BE2C (cell line): ENCODE results near the gene ANK3.

Source experiments
- DNase-seq: peaks from one replicate; pipeline ENCODE4 v3.0.0-alpha.2; 2020
- H3K27me3 ChIP-seq: fragments of 250-450 bp; sonication (Bioruptor Pico); 2 replicates; pipeline ENCODE4 v1.5.1; 2020; ENCODE audit warnings: mild to moderate bottlenecking
- H3K36me3 ChIP-seq: fragments of 250-450 bp; sonication (Bioruptor Pico); 2 replicates; pipeline ENCODE4 v1.5.1; 2020; ENCODE audit warnings: mild to moderate bottlenecking
- H3K4me1 ChIP-seq: fragments of 250-450 bp; sonication (Bioruptor Pico); 2 replicates; pipeline ENCODE4 v1.5.1; 2020
- H3K4me3 ChIP-seq: 2 replicates; pipeline ENCODE4 v1.5.1; 2011; ENCODE audit warnings: low read depth, low read length
- H3K9me3 ChIP-seq: fragments of 250-450 bp; sonication (Bioruptor Pico); 2 replicates; pipeline ENCODE4 v1.5.1; 2020
- TF ChIP-seq, protein P1 (sequence below): IDR thresholded peaks from 2 replicates; pipeline ENCODE4 v1.5.1; 2012; ENCODE audit warnings: mild to moderate bottlenecking, low read depth, low read length

Gene ANK3

DNA sequence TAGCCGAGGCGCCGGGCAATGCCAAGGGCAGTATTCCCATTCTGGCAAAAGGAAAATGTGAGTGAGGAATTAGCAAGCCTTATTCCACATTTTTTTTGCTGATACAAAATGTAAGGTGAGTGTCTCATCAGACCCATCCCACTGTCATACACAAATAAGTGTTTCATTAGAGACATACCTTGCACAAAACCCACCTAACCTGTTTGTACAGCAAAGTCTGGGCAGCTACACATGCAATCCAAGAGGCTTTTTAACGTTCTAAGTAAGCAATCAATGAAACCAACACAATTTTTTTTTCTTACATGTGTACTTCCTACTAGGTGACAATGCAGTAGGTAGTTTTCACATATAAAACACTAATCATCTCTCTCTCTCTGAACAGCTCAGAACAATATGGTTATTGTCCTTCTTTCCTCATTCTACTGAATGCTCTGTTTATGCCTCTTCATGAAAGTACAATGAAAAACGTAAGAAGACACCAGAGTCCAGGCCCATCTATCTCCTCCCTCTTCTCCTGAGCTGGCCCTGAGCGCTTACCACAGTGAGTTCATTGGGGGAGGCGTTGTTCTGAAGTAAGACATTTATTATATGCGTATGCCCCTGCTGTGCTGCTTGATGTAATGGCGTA is 217.2 kb downstream of the ANK3 start:
- TF ChIP-seq, protein P1, sequence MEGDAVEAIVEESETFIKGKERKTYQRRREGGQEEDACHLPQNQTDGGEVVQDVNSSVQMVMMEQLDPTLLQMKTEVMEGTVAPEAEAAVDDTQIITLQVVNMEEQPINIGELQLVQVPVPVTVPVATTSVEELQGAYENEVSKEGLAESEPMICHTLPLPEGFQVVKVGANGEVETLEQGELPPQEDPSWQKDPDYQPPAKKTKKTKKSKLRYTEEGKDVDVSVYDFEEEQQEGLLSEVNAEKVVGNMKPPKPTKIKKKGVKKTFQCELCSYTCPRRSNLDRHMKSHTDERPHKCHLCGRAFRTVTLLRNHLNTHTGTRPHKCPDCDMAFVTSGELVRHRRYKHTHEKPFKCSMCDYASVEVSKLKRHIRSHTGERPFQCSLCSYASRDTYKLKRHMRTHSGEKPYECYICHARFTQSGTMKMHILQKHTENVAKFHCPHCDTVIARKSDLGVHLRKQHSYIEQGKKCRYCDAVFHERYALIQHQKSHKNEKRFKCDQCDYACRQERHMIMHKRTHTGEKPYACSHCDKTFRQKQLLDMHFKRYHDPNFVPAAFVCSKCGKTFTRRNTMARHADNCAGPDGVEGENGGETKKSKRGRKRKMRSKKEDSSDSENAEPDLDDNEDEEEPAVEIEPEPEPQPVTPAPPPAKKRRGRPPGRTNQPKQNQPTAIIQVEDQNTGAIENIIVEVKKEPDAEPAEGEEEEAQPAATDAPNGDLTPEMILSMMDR: no peak
- H3K9me3 ChIP-seq: no peaks in the 10 kb centered on the region
- DNase-seq: no peak
- no peaks in the 10 kb centered on the region for H3K36me3 ChIP-seq
- no peaks in the 10 kb centered on the region for H3K4me1 ChIP-seq
- H3K27me3 ChIP-seq: no peaks in the 10 kb centered on the region
- H3K4me3 ChIP-seq: no peak overlapping the region

DNA sequence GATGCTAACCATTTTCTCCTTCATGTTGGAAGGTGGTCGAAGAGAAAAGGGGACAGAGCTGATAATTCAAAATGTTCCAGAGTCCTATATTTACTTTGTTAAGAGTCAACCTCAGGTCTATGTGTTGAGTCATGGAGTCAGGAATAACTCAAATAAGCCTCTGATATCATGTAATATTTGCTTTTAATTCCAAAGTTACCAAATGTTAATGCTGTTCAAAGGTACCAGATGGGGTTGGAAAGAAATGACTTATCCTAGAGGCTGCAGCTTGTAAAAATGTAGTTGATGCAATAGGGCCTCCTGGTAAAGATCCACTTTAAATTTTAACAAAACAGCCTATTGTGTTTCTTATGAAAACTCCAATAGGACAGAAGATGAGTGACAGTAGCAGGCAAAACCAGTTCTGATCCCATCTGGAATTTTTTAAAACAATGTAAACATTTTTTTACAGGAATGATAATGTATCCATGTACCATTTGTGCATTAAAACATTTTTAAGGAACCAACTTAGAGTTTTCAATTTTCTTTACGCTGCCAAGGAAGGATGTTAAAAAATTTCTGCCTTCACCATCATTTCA is 218.2 kb downstream of the ANK3 start:
- DNase-seq: no peak
- H3K27me3 ChIP-seq: no peaks in the 10 kb centered on the region
- no peaks in the 10 kb centered on the region for H3K36me3 ChIP-seq
- TF ChIP-seq, protein P1: no peak
- H3K4me3 ChIP-seq: no peak overlapping the region
- H3K4me1 ChIP-seq: no peaks in the 10 kb centered on the region
- no peaks in the 10 kb centered on the region for H3K9me3 ChIP-seq

DNA sequence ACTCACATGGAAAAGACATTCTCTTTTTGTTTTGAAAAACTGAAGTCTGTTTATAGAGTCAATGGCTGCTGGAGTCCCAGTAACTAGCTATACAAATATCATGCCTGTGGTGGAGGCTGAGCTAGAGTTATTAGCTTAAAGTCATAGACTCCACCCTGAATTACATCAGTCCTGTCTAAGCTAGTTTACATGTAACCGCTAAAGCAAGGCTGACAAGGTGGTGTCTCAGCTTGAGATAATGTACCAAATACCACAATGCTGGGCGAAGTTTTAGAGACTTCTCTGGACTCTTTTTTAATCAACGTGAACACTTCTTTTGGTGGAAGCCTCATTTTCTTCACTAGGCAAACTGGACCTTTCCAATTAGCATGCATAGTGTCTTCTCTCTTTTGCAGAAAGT is 219.4 kb downstream of the ANK3 start:
- Histone ChIP-seq H3K27me3 (no peaks in the 10 kb centered on the region), H3K4me3 (no peak overlapping the region), H3K9me3 (no peaks in the 10 kb centered on the region), H3K36me3 (no peaks in the 10 kb centered on the region), H3K4me1 (no peaks in the 10 kb centered on the region)
- no peak for DNase-seq
- TF ChIP-seq, protein P1: no peak

DNA sequence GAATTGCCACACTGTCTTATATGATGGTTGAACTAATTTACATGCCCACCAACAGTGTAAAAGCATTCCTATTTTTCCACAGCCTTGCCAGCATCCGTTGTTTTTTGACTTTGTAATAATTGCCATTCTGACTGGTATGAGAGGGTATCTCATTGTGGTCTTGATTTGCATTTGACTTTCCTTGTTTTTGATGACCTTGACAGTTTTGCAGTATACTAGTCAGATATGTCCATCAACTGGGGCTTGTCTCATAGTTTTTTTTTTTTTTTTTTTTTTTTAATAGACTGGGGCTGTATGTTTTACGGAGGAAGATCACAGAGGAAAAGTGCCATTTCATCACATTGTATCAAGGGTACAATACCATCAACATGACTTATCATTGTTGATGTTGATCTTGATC is 220.6 kb downstream of the ANK3 start:
- TF ChIP-seq, protein P1: no peak
- no peaks in the 10 kb centered on the region for H3K27me3 ChIP-seq
- no peak overlapping the region for H3K4me3 ChIP-seq
- H3K4me1 ChIP-seq: no peaks in the 10 kb centered on the region
- H3K9me3 ChIP-seq: no peaks in the 10 kb centered on the region
- DNase-seq: no peak
- no peaks in the 10 kb centered on the region for H3K36me3 ChIP-seq

DNA sequence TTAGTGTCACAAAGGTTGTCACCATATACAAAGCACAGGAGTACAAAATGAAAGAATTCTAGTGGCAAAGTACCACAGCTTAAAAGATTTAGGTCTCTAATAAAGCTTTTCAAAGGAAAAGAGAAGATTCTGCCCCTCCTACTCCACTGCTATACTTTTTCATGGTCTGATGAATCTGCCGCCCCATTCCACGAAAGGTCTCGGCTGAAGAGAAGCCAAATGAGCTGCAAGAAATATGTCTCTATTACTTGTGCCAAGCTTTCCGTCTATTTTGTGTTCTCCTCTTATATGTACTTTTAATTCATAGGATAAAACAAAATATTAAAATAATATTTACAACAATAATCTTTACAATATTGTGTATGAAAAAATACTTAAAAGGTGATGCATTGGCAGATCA is 222.6 kb downstream of the ANK3 start:
- TF ChIP-seq, protein P1: no peak
- no peak overlapping the region for H3K4me3 ChIP-seq
- no peaks in the 10 kb centered on the region for H3K36me3 ChIP-seq

DNA sequence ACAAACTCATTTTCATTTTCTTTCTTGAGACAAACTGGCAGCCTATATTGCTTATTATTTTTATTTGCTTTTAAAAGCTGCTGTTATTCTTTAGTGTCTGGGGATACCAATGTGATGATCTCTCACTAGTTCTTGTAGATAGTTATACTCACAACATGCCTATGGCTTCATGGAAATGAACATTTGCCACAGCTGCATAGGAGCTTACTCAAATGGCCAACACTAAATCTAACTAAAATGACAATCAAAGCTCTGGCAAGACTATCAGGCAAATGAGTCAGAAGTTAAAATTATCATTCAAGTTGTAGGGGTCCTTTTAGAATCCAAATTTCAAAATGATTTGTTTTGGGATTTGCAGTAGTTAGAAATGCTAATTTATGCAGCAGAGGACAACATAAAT is 225.9 kb downstream of the ANK3 start:
- no peak overlapping the region for H3K4me3 ChIP-seq
- H3K27me3 ChIP-seq: no peaks in the 10 kb centered on the region
- no peaks in the 10 kb centered on the region for H3K36me3 ChIP-seq
- no peaks in the 10 kb centered on the region for H3K9me3 ChIP-seq
- TF ChIP-seq, protein P1: no peak
- DNase-seq: no peak
- no peaks in the 10 kb centered on the region for H3K4me1 ChIP-seq

More for the DNA sequence above, 222.6 kb downstream of the ANK3 start:
- H3K9me3 ChIP-seq: no peaks in the 10 kb centered on the region
- H3K4me1 ChIP-seq: no peaks in the 10 kb centered on the region
- DNase-seq: no peak
- H3K27me3 ChIP-seq: no peaks in the 10 kb centered on the region
